Measurements from ENCODE around the gene ZCCHC7. TPM values are rescaled to one million over a fixed set of nuclear protein-coding genes. Genes with fewer than 3 reads are reported as not detected.

ZCCHC7 gene
- total and polyA plus RNA-seq, 2 donors (not counting 3 experiments of a cell fraction or from before 2014, with no cell fraction given), result 7.4 to 14.8 TPM

DNA sequence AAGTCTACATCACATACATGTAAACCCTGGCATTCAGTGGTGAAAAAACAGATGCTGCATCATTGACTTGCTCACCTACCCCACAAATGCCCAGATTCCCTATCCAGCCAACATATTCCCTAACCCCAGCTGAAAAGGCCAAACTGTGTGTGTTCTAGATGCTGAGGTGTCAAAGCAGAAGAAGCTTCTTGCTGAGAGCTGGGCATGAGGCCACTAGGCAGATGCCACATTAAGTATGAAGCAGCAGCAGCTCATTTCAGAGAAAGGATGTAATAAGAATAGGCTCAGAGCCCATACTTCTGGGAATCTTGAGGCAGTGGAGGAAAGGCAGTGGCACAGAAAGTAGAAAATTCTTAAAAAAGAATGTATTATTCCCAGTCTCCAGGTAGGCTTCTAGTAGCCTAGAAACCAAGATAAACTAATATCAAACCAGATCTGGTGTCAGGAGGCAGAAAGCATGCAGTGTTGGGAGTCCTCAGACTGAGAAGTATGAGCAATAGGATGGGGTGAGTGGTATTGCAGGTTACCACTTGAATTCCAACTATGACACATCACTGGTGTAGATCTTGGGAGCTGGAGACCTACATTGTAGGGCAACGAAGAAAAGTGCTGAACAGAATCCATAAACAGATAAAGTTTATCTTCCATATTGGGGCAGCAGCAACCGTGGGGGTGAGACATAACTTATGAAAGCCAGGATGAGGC lies 230.3 kb downstream of the ZCCHC7 start:
- no TSS peak for BruUV-seq (replicated peaks)
- Histone ChIP-seq H3K4me3 (replicated peaks in 1 of 3; ENCODE audit: insufficient read depth in 1 of 3, low read depth in 1 of 3, low read length in 3 of 3) (no peak overlapping the region), H3K9me3 (replicated peaks; ENCODE audit: control insufficient read depth, insufficient read depth, low read length) (no peaks in the 10 kb centered on the region), H3K27me3 (ENCODE audit: control insufficient read depth in 2 of 2, insufficient read depth in 2 of 2, low read length in 2 of 2) (no peaks in the 10 kb centered on the region), H3K4me2 (ENCODE audit: insufficient read depth, low read length) (no peak overlapping the region), H3K9ac (replicated peaks; ENCODE audit: extremely low read depth, insufficient read depth, low read length) (no peak overlapping the region), H4K20me1 (replicated peaks; ENCODE audit: control insufficient read depth, extremely low read depth, insufficient read depth, low read length) (no peaks in the 10 kb centered on the region), H3K27ac (ENCODE audit: insufficient read depth, low read depth, low read length) (no peak overlapping the region), H3K79me2 (ENCODE audit: control insufficient read depth, insufficient read depth, low read length) (no peaks in the 10 kb centered on the region), H3K4me1 (ENCODE audit: control insufficient read depth, extremely low read depth, insufficient read depth, low read length) (no peaks in the 10 kb centered on the region), H2AFZ (ENCODE audit: low read depth, low read length) (no peak overlapping the region), H3K36me3 (ENCODE audit: control insufficient read depth in 2 of 2, extremely low read depth in 1 of 2, insufficient read depth in 2 of 2, low read length in 2 of 2) (no peaks in the 10 kb centered on the region), H3K9me1 (replicated peaks; ENCODE audit: control insufficient read depth, extremely low read depth, insufficient read depth, low read length) (no peaks in the 10 kb centered on the region)
- no peak for TF ChIP-seq POLR2AphosphoS5 (IDR thresholded peaks at IDR 0.05; ENCODE audit: insufficient read depth, low read depth, low read length)
- TF ChIP-seq, protein P1, sequence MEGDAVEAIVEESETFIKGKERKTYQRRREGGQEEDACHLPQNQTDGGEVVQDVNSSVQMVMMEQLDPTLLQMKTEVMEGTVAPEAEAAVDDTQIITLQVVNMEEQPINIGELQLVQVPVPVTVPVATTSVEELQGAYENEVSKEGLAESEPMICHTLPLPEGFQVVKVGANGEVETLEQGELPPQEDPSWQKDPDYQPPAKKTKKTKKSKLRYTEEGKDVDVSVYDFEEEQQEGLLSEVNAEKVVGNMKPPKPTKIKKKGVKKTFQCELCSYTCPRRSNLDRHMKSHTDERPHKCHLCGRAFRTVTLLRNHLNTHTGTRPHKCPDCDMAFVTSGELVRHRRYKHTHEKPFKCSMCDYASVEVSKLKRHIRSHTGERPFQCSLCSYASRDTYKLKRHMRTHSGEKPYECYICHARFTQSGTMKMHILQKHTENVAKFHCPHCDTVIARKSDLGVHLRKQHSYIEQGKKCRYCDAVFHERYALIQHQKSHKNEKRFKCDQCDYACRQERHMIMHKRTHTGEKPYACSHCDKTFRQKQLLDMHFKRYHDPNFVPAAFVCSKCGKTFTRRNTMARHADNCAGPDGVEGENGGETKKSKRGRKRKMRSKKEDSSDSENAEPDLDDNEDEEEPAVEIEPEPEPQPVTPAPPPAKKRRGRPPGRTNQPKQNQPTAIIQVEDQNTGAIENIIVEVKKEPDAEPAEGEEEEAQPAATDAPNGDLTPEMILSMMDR (IDR thresholded peaks at IDR 0.05; ENCODE audit: extremely low read depth in 1 of 2, insufficient read depth in 1 of 2, low read depth in 1 of 2, low read length in 2 of 2), result no peak
- no peak for TF ChIP-seq EZH2 (IDR thresholded peaks at IDR 0.05; ENCODE audit: borderline replicate concordance, low read depth, low read length, severe bottlenecking)
- TF ChIP-seq MYC (IDR thresholded peaks at IDR 0.05; ENCODE audit: low read depth, low read length), result no peak
- TF ChIP-seq MAX (IDR thresholded peaks at IDR 0.05; ENCODE audit: insufficient read depth, insufficient read length), result no peak
- no peak for TF ChIP-seq POLR2A (IDR thresholded peaks at IDR 0.05; ENCODE audit: low read depth, low read length)
- no peak for TF ChIP-seq FOS (IDR thresholded peaks at IDR 0.05; ENCODE audit: borderline replicate concordance, insufficient read depth, low read length)
- DNase-seq (ENCODE audit: low read depth, low spot score) (no peak), FAIRE-seq (no peak)
- intact Hi-C loops (cut with micrococcal nuclease), result no loop called here
- ChIA-PET POLR2A (no interaction called here), CTCF (interaction anchor here (1.2 to 1.6 kb wide), 4 partner anchors 8 to 23 kb away, joined by 3 to 4 read pairs (median 3); no protein-coding TSS in a partner anchor)
- dilution Hi-C loops (cut with MboI; ENCODE audit: extremely low pct_ligation_motif_present, low sequenced_read_pairs), result no loop called here
